Thoracic aorta (tissue), 2 donors: Measurements from ENCODE around the gene XIAP. TPM values are rescaled to one million over a fixed set of nuclear protein-coding genes. Genes with fewer than 3 reads are reported as not detected.

Experiments
- ATAC-seq: fragments of 150-250 bp; one replicate; pipeline ENCODE4 v1.8.0; 2017; ENCODE audit warnings: low read depth; ENCODE audit not compliant: insufficient number of reproducible peaks, low FRiP score
- DNase-seq: peaks from one replicate; pipeline ENCODE4 v3.0.0-alpha.2; 2020; ENCODE audit warnings: low spot score
- H3K27ac ChIP-seq, 2 donors: fragments of 200-600 bp; sonication (generic); 1 replicate in 1 of 2; 2 replicates in 1 of 2; pipeline ENCODE4 v1.5.1; 2016; ENCODE audit warnings: mild to moderate bottlenecking in 2 of 2, moderate library complexity in 2 of 2
- H3K27me3 ChIP-seq: fragments of 200-600 bp; sonication (generic); replicated peaks from 2 replicates; pipeline ENCODE4 v1.6.0; 2016; ENCODE audit warnings: mild to moderate bottlenecking; ENCODE audit not compliant: insufficient read depth
- H3K36me3 ChIP-seq: fragments of 200-600 bp; sonication (generic); one replicate; pipeline ENCODE4 v1.5.1; 2016
- H3K4me1 ChIP-seq, 2 donors: fragments of 200-600 bp; sonication (generic); 1 replicate in 1 of 2; 2 replicates in 1 of 2; pipeline versions ENCODE4 v1.5.1 to v1.6.0; 2016; ENCODE audit warnings: low read depth in 2 of 2, mild to moderate bottlenecking in 1 of 2; ENCODE audit not compliant: control insufficient read depth in 1 of 2
- H3K4me3 ChIP-seq: fragments of 200-600 bp; sonication (generic); 2 replicates; pipeline ENCODE4 v1.5.1; 2016; ENCODE audit warnings: mild to moderate bottlenecking
- H3K9me3 ChIP-seq: fragments of 200-600 bp; sonication (generic); 2 replicates; pipeline ENCODE4 v1.5.1; 2016
- total RNA-seq, 2 donors: library from RNA; depleted of rRNA; stranded (reverse); fragments of >200 nt; gene quantifications; one replicate each; pipeline versions ENCODE4 v1.1.0 to v1.2.3, GENCODE V29; 2016
- TF ChIP-seq, protein P1 (sequence below): fragments of 200-600 bp; sonication (generic); IDR thresholded peaks from one replicate; pipeline ENCODE4 v1.5.1; 2019; ENCODE audit warnings: antibody characterized with exemption

XIAP gene
- total RNA-seq, 2 donors from 2014 or later: 18.3 to 78.5 TPM

DNA sequence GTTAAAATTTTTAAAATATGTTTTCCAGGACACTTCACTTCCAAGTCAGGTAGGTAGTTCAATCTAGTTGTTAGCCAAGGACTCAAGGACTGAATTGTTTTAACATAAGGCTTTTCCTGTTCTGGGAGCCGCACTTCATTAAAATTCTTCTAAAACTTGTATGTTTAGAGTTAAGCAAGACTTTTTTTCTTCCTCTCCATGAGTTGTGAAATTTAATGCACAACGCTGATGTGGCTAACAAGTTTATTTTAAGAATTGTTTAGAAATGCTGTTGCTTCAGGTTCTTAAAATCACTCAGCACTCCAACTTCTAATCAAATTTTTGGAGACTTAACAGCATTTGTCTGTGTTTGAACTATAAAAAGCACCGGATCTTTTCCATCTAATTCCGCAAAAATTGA, 49.7 kb downstream of the XIAP start:
- Histone ChIP-seq H3K9me3 (no peaks in the 10 kb centered on the region), H3K4me1 (no peaks in the 10 kb centered on the region), H3K27me3 (no peaks in the 10 kb centered on the region), H3K27ac (no peak overlapping the region), H3K4me3 (no peak overlapping the region), H3K36me3 (no peaks in the 10 kb centered on the region)
- ATAC-seq (no peak), DNase-seq (no peak)
- TF ChIP-seq, protein P1, sequence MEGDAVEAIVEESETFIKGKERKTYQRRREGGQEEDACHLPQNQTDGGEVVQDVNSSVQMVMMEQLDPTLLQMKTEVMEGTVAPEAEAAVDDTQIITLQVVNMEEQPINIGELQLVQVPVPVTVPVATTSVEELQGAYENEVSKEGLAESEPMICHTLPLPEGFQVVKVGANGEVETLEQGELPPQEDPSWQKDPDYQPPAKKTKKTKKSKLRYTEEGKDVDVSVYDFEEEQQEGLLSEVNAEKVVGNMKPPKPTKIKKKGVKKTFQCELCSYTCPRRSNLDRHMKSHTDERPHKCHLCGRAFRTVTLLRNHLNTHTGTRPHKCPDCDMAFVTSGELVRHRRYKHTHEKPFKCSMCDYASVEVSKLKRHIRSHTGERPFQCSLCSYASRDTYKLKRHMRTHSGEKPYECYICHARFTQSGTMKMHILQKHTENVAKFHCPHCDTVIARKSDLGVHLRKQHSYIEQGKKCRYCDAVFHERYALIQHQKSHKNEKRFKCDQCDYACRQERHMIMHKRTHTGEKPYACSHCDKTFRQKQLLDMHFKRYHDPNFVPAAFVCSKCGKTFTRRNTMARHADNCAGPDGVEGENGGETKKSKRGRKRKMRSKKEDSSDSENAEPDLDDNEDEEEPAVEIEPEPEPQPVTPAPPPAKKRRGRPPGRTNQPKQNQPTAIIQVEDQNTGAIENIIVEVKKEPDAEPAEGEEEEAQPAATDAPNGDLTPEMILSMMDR: no peak

DNA sequence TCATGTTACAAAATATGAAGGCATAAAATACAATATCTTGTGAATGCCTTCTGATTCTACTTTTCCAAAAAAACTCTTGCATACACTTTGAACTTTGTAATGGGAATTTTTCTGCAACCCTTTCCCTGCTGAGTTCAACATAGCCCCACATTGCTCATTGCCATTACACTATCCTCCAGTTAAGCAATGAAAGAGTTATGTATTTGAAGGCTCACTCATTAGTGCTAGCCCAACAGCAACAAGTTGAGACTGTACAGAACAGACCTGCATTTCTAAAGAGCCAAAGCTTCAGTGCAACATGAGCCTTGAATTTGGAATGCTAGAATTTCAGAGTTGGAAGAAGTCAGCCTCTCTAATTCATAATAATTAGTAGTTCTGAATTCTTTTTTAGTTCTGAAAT, 57.2 kb downstream of the XIAP start:
- ATAC-seq: no peak
- no peak overlapping the region for H3K4me3 ChIP-seq
- no peak for DNase-seq
- no peaks in the 10 kb centered on the region for H3K4me1 ChIP-seq
- no peak overlapping the region for H3K27ac ChIP-seq
- no peaks in the 10 kb centered on the region for H3K9me3 ChIP-seq
- no peaks in the 10 kb centered on the region for H3K36me3 ChIP-seq
- TF ChIP-seq, protein P1: no peak
- H3K27me3 ChIP-seq: no peaks in the 10 kb centered on the region

DNA sequence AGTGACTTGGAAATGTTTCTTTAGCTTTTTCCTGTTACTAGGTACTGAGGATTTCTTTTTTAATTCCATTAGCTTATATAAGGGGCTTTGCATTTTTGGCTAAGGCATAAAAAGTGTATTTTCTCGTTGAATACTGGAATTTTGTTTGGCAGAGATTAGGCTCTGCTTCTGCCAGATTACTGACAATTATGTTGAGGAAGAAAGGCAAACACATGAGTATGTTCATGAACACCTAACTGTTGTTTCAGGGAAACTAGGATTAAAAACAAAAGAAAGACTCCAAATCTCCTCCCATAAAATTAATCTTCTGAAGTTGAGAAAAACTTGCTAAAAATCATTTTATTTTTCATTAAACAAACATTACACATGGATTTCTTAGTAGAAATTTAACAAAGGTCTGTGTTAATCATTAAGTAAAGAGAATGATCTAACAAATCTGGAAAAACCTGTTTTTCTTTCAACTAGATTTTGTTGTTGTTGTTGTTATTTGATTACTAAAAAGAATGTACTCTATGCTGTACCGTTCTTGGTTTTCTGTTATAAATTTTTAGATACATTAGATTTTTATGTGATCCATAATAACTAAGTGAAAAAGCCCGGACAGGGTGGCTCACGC, 58.4 kb downstream of the XIAP start:
- Histone ChIP-seq H3K36me3 (no peaks in the 10 kb centered on the region), H3K27ac (no peak overlapping the region), H3K9me3 (no peaks in the 10 kb centered on the region), H3K4me3 (no peak overlapping the region), H3K4me1 (no peaks in the 10 kb centered on the region), H3K27me3 (no peaks in the 10 kb centered on the region)
- DNase-seq (no peak), ATAC-seq (no peak)
- TF ChIP-seq, protein P1: no peak

DNA sequence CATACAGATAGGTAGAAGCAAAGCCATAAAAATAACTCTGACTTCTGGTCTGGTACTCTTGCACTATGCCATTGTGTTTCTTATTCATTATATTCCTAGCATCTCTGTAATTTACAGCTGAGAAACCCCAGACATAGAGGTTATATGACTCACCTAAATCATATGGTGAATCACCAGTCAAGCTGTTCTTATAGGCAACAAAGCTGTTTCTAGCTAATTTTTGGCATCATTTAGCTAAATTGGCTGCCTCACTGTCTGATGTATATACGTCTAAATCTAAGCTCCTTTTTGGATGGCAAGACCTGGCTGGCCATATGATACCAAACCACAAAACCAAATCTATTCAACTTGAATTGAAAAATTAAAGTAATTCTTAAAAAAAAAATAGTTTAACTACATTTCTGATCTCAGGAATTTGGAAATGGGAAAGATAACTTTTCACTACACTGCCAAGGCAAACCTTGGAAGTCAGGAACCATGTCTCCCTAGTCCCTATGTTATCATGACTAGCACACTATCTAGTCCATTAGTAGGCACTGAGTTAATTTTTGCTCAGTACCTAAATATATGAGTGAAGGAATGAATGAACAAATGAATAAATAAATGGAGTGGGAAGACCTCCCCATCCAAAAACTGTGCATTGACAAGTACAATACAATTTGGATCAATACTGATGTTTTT, 60.4 kb downstream of the XIAP start:
- no peak overlapping the region for H3K4me3 ChIP-seq
- ATAC-seq: no peak

DNA sequence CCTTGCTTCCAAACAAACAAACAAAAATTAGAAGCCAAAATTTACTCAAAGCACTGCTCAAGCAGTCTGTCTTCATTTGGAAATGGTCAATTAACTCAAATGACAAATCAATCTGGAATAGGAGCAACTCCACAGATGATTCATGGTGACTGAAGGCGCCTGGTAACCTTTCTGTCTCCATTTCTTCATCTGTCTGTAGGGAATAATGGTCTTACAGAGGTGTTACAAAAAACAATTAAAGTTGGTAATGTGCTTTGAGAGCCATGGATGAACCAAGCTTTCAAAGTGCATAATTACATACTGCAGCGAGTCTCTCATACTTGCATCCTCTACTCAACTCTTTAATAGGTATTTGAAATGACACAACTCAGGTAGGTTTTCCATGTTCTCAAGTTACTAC, 63.4 kb downstream of the XIAP start:
- Histone ChIP-seq H3K27me3 (no peaks in the 10 kb centered on the region), H3K4me3 (no peak overlapping the region), H3K9me3 (no peaks in the 10 kb centered on the region), H3K27ac (no peak overlapping the region), H3K4me1 (no peaks in the 10 kb centered on the region), H3K36me3 (no peaks in the 10 kb centered on the region)
- DNase-seq (no peak), ATAC-seq (no peak)
- TF ChIP-seq, protein P1: no peak

More for the DNA sequence above, 60.4 kb downstream of the XIAP start:
- DNase-seq: no peak
- Histone ChIP-seq H3K4me1 (no peaks in the 10 kb centered on the region), H3K27me3 (no peaks in the 10 kb centered on the region), H3K27ac (no peak overlapping the region), H3K36me3 (no peaks in the 10 kb centered on the region), H3K9me3 (no peaks in the 10 kb centered on the region)
- TF ChIP-seq, protein P1: no peak
